GM23248 (cell line): Measurements from ENCODE around the gene AP2A2.

Experiments
- EZH2 ChIP-seq: fragments of 200-600 bp; sonication (generic); IDR thresholded peaks from 2 replicates; pipeline ENCODE4 v1.6.1; 2018; ENCODE audit warnings: antibody characterized with exemption, mild to moderate bottlenecking; ENCODE audit not compliant: insufficient read depth, poor library complexity, severe bottlenecking
- EZH2phosphoT487 ChIP-seq: fragments of 200-600 bp; sonication (generic); IDR thresholded peaks from 2 replicates; pipeline ENCODE4 v1.6.1; 2018; ENCODE audit warnings: antibody characterized with exemption, moderate library complexity, mild to moderate bottlenecking, low read depth; ENCODE audit not compliant: insufficient read depth

DNA sequence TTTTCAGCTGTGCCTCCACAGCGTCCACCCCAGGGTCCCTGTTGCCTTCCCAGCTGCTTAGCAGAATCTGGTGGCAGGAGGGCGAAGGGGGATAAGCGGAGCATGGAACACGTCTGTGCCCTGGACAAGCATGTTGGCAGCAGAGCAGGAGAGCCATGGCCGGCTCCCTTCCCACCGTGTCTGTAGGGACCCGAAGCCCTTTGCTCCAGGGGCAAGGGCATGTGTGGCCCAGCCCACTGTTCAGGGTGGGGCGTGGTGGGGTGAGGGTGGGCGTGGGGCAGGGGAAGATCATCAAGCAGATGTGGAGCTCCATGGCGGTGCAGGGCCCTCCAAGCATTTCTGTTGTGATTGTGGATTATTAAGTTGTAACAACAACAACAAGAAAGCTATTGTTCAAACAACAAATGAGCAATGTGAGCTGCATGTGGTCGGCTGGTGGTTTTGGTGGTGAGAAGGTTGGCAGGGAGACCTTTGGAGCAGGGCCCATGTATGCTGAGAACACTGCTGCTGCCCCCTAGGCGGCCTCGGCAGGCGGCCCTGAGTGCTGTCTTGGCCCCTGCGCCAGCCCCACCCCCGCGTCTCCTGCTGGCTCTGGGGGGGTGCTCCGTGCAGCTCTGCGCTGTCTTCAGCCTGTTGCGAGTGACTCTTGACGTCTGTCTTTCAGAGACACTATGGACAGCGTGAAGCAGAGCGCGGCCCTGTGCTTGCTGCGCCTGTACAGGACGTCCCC is 50.9 kb downstream of the AP2A2 start:
- no peak for TF ChIP-seq EZH2phosphoT487
- TF ChIP-seq EZH2, result no peak
